ENCODE measurements around the gene OPCML.

OPCML gene

GRCh38 chr11:133548641-133549040 lies 16.3 kb upstream of the OPCML start:
- Histone ChIP-seq H3K27me3 (replicated peaks; ENCODE audit: insufficient read depth, low read length) (no peaks in the 10 kb centered on the region), H4K20me1 (ENCODE audit: insufficient read depth, low read length) (no peaks in the 10 kb centered on the region), H2AFZ (ENCODE audit: low read length) (no peak overlapping the region), H3K79me2 (ENCODE audit: low read length) (no peaks in the 10 kb centered on the region), H3K9ac (ENCODE audit: low read length) (no peak overlapping the region), H3K27ac (ENCODE audit: low read length) (no peak overlapping the region), H3K9me3 (replicated peaks; ENCODE audit: insufficient read depth, low read length) (no peaks in the 10 kb centered on the region), H3F3A (ENCODE audit: insufficient read depth, low read length) (no peaks in the 10 kb centered on the region), H3K36me3 (replicated peaks; ENCODE audit: insufficient read depth, low read length) (no peaks in the 10 kb centered on the region), H3K4me1 (ENCODE audit: low read length) (no peaks in the 10 kb centered on the region), H3K4me2 (ENCODE audit: low read depth, low read length) (no peak overlapping the region), H3K4me3 (ENCODE audit: low read length) (no peak overlapping the region), H3K9me2 (replicated peaks; ENCODE audit: insufficient read depth, low read length) (no peaks in the 10 kb centered on the region)
- no peak for DNase-seq
- TF ChIP-seq EZH2 (optimal IDR thresholded peaks at IDR 0.05; ENCODE audit: low read depth, low read length): no peak
- TF ChIP-seq CTCF (IDR thresholded peaks at IDR 0.05; ENCODE audit: low read length): no peak
- no peak for TF ChIP-seq EZH2phosphoT487 (IDR thresholded peaks at IDR 0.05; ENCODE audit: low read length)

GRCh38 chr11:133547808-133548494 lies 15.7 kb upstream of the OPCML start:
- DNase-seq: no peak
- TF ChIP-seq EZH2 (optimal IDR thresholded peaks at IDR 0.05; ENCODE audit: low read depth, low read length) (no peak), EZH2phosphoT487 (IDR thresholded peaks at IDR 0.05; ENCODE audit: low read length) (no peak), CTCF (IDR thresholded peaks at IDR 0.05; ENCODE audit: low read length) (no peak)
- Histone ChIP-seq H4K20me1 (ENCODE audit: insufficient read depth, low read length) (no peaks in the 10 kb centered on the region), H3F3A (ENCODE audit: insufficient read depth, low read length) (no peaks in the 10 kb centered on the region), H3K79me2 (ENCODE audit: low read length) (no peaks in the 10 kb centered on the region), H3K9ac (ENCODE audit: low read length) (no peak overlapping the region), H3K4me1 (ENCODE audit: low read length) (no peaks in the 10 kb centered on the region), H3K4me3 (ENCODE audit: low read length) (no peak overlapping the region), H3K9me2 (replicated peaks; ENCODE audit: insufficient read depth, low read length) (no peaks in the 10 kb centered on the region), H3K9me3 (replicated peaks; ENCODE audit: insufficient read depth, low read length) (no peaks in the 10 kb centered on the region), H3K27me3 (replicated peaks; ENCODE audit: insufficient read depth, low read length) (no peaks in the 10 kb centered on the region), H3K36me3 (replicated peaks; ENCODE audit: insufficient read depth, low read length) (no peaks in the 10 kb centered on the region), H3K27ac (ENCODE audit: low read length) (no peak overlapping the region), H3K4me2 (ENCODE audit: low read depth, low read length) (no peak overlapping the region), H2AFZ (ENCODE audit: low read length) (no peak overlapping the region)

- Histone ChIP-seq H3K27me3 (replicated peaks; ENCODE audit: insufficient read depth, low read length) (no peaks in the 10 kb centered on the region), H3K4me3 (ENCODE audit: low read length) (no peak overlapping the region), H3K9me3 (replicated peaks; ENCODE audit: insufficient read depth, low read length) (no peaks in the 10 kb centered on the region), H3K27ac (ENCODE audit: low read length) (no peak overlapping the region), H3K9me2 (replicated peaks; ENCODE audit: insufficient read depth, low read length) (no peaks in the 10 kb centered on the region), H4K20me1 (ENCODE audit: insufficient read depth, low read length) (no peaks in the 10 kb centered on the region), H2AFZ (ENCODE audit: low read length) (no peak overlapping the region), H3K36me3 (replicated peaks; ENCODE audit: insufficient read depth, low read length) (no peaks in the 10 kb centered on the region), H3K4me1 (ENCODE audit: low read length) (no peaks in the 10 kb centered on the region), H3K79me2 (ENCODE audit: low read length) (no peaks in the 10 kb centered on the region), H3F3A (ENCODE audit: insufficient read depth, low read length) (no peaks in the 10 kb centered on the region), H3K9ac (ENCODE audit: low read length) (no peak overlapping the region), H3K4me2 (ENCODE audit: low read depth, low read length) (no peak overlapping the region)
- DNase-seq: no peak
- TF ChIP-seq EZH2phosphoT487 (IDR thresholded peaks at IDR 0.05; ENCODE audit: low read length) (no peak), EZH2 (optimal IDR thresholded peaks at IDR 0.05; ENCODE audit: low read depth, low read length) (no peak), CTCF (IDR thresholded peaks at IDR 0.05; ENCODE audit: low read length) (no peak)
Observed at GRCh38 chr11:133545199-133545803, 13.0 kb upstream of the OPCML start.
